ENCODE data around the gene PID1. TPM values are rescaled to one million over a fixed set of nuclear protein-coding genes. Genes with fewer than 3 reads are reported as not detected.

Gene PID1
- total RNA-seq, 4 donors from 2014 or later, result 9.5 to 28.5 (median 21.2) TPM

GRCh38 chr2:229037621-229038020, 233.5 kb downstream of the PID1 start:
- intact Hi-C loops (cut with DNase I; ENCODE audit: low total_unique reads), result no loop called here
- no peak for DNase-seq (ENCODE audit: low spot score in 2 of 2)
- no peak for TF ChIP-seq CTCF (IDR thresholded peaks at IDR 0.05)
- no peak for TF ChIP-seq POLR2A (IDR thresholded peaks at IDR 0.05)
- WGBS, 2 donors, result 56 to 62% methylated on average over 4 of the region's 4 CpGs
- no peak overlapping the region for H3K4me3 ChIP-seq (ENCODE audit: low read depth, poor library complexity, severe bottlenecking)

- TF ChIP-seq CTCF (IDR thresholded peaks at IDR 0.05) (no peak), POLR2A (IDR thresholded peaks at IDR 0.05) (no peak)
- intact Hi-C loops (cut with DNase I; ENCODE audit: low total_unique reads), result no loop called here
- no peak for DNase-seq (ENCODE audit: low spot score in 2 of 2)
- 54 to 56% methylated on average over 3 of the region's 3 CpGs for WGBS, 2 donors
- no peak overlapping the region for H3K4me3 ChIP-seq (ENCODE audit: low read depth, poor library complexity, severe bottlenecking)
Measured at GRCh38 chr2:229033816-229034215, 237.3 kb downstream of the PID1 start.

- no peak overlapping the region for H3K4me3 ChIP-seq (ENCODE audit: low read depth, poor library complexity, severe bottlenecking)
- intact Hi-C loops (cut with DNase I; ENCODE audit: low total_unique reads), result no loop called here
- no peak for DNase-seq (ENCODE audit: low spot score in 2 of 2)
- WGBS, 2 donors, result 78 to 79% methylated on average over 9 of the region's 9 CpGs
- TF ChIP-seq CTCF (IDR thresholded peaks at IDR 0.05) (no peak), POLR2A (IDR thresholded peaks at IDR 0.05) (no peak)
Measured at GRCh38 chr2:229032608-229033234, 238.4 kb downstream of the PID1 start.

- intact Hi-C loops (cut with DNase I; ENCODE audit: low total_unique reads), result no loop called here
- no peak overlapping the region for H3K4me3 ChIP-seq (ENCODE audit: low read depth, poor library complexity, severe bottlenecking)
- DNase-seq (ENCODE audit: low spot score in 2 of 2), result no peak
- TF ChIP-seq CTCF (IDR thresholded peaks at IDR 0.05) (no peak), POLR2A (IDR thresholded peaks at IDR 0.05) (no peak)
- 81 to 83% methylated on average over 12 of the region's 12 CpGs for WGBS, 2 donors
Measured at GRCh38 chr2:229027353-229028105, 243.6 kb downstream of the PID1 start.

- TF ChIP-seq CTCF (IDR thresholded peaks at IDR 0.05), result no peak
- TF ChIP-seq POLR2A (IDR thresholded peaks at IDR 0.05), result no peak
- DNase-seq (ENCODE audit: low spot score in 2 of 2), result no peak
- intact Hi-C loops (cut with DNase I; ENCODE audit: low total_unique reads), result no loop called here
- no peak overlapping the region for H3K4me3 ChIP-seq (ENCODE audit: low read depth, poor library complexity, severe bottlenecking)
- 93 to 98% methylated on average over 17 to 20 of the region's 20 CpGs for WGBS, 2 donors
Measured at GRCh38 chr2:229025653-229026052, 245.4 kb downstream of the PID1 start.

Measured in lower leg skin (tissue), 4 donors.